GM21360 (cell line): ENCODE data around the gene KIF4A.
A peak's percentile ranks its signal among the peaks of the same experiment; 100 is the strongest.
"Not testable (repeated sequence)": the region's sequence is repeated elsewhere in the genome, so short reads cannot be mapped to it uniquely, and the experiment has no call there.

ENCODE experiments used
- ATAC-seq: cut with Tn5 transposase; IDR thresholded peaks from one replicate; pipeline ENCODE4 v1.9.1; 2021; ENCODE audit warnings: mild to moderate bottlenecking, moderate library complexity; ENCODE audit not compliant: unreplicated experiment

The KIF4A gene

DNA sequence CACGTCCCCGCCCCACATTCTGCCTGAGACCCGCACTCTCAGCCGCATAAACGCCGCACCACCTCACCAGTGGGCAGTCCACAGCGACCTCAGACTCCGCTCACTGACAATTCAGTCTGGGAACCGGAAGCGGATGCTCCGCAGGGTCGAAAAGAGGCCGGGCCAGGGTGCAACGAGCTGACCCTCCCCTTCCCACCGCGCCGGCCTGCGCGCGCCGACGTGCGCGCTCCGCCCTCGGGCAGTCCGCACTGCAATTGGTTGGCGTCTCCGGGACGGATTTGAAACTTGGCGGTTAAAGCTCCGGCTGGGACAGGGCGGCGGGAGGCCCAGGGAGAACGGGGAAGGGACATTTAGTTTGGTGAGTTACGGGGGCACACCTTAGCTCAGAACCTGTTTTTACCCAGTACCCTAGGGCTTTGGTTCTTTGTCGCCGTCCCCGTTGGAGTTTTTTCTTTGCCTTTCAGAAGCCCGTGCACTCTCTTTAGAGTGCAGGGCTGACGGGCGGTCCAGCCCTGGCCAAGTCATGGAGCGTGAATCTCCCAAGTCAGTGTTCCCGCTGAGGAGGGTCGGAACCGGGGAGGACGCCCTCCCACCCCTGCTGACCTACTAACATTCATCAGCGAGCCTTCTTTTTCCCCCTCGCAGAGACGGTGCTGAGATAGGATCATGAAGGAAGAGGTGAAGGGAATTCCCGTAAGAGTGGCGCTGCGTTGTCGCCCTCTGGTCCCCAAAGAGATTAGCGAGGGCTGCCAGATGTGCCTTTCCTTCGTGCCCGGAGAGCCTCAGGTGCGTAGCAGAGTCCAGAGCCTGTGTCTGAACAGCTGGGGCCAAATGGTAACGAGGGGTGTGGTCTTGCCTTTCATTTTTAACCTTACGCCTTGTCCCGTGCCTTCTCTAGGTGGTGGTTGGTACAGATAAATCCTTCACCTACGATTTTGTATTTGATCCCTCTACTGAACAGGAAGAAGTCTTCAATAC lies at the start of gene KIF4A, which contains the start of gene PDZD11:
Gene KIF4A (plus strand): TSS at position 312 of the 978 bp plus-strand sequence. CDS start 355 bp downstream, at position 667.
Gene PDZD11 (minus strand): TSS at position 135 of the 978 bp plus-strand sequence. CDS start 586 bp downstream, outside the sequence.
- ATAC-seq: peak; percentile 97

GRCh38 chrX:70240751-70241150 lies 49.2 kb upstream of the KIF4A start:
- ATAC-seq: no peak

DNA sequence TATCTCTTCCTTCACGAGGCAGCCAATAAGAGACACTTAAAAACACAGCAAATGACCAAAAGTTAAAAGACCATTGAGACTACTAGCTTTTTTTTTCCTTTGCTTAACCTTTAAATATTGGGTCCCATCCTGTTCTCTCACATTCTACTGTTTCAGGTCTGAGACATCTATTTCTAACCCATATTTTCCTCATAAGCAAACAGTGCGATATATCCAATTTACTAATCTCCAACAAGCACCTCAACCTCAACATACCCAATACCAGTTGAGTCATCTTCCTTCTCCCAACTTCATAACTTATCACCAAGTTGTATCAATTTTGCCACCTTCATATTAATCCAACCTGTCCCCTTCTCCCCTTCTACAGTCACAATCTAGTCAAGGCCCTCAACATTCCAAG lies 48.4 kb upstream of the KIF4A start:
- ATAC-seq: no peak

DNA sequence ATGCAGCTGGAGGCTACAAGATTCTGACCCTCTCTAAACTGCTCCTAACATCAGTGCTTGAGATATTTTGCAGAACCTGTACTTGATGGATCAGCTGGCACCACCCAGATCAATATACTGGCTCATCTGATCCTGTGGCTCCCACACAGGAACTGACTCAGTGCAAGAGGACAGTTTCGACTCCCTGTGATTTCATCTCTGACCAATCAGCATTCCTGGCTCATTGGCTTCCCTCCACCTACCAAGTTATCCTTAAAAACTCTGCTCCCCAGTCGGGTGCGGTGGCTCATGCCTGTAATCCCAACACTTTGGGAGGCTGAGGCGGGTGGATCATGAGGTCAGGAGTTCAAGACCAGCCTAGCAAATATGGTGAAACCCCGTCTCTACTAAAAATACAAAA lies 46.3 kb upstream of the KIF4A start:
- ATAC-seq: not testable (repeated sequence)

- no peak for ATAC-seq
These were observed 45.0 kb upstream of the KIF4A start for GRCh38 chrX:70244881-70245280.

- ATAC-seq: no peak
These were observed 42.7 kb upstream of the KIF4A start for GRCh38 chrX:70247252-70247651.

DNA sequence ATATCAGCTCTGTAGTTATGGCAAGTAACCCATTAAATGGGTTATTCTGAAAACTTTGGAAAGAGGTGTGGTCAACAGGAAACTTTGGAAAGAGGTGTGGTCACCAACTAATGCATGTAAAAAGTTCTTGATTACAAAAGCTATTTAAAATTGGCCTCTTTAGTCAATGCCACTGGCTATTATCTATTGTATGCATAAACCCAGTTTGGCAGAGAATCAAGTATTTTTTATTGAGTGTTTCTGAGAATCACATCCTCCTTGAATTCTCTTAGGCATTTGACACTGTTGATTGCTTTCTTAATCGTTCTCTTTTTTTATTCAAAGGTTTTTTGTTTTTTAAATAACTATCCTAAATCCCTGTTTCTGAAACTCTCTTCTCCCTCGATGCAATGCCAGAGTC lies 37.4 kb upstream of the KIF4A start:
- no peak for ATAC-seq

- no peak for ATAC-seq
These were observed 36.4 kb upstream of the KIF4A start for GRCh38 chrX:70253377-70254062.

DNA sequence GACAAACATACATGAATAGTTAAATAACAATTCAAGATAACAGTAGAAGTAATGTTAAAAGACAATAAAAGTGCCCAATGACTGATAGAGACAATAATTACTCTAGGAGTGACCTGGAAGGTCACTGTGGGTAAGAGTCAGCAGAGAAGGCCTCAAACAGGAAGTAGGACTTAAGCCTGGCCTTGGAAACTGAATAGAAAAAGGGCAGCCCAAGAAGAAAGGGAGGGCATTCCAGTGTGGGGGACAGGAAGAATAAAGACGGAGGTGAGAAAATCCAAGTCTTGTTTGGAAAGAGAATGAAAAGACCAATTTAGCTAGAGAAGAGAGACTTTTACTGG lies 35.9 kb upstream of the KIF4A start:
- ATAC-seq: no peak

- ATAC-seq: no peak
These were observed 35.0 kb upstream of the KIF4A start for GRCh38 chrX:70254909-70255308.

- no peak for ATAC-seq
These were observed 34.5 kb upstream of the KIF4A start for GRCh38 chrX:70255452-70255851.

GRCh38 chrX:70257423-70258288 lies 32.2 kb upstream of the KIF4A start:
- ATAC-seq: no peak

GRCh38 chrX:70260104-70260503 lies 29.8 kb upstream of the KIF4A start, which contains the start of gene P2RY4:
P2RY4 (minus strand) TSS chrX:70260204; CDS start chrX:70259624, 580 bp downstream.
- no peak for ATAC-seq

DNA sequence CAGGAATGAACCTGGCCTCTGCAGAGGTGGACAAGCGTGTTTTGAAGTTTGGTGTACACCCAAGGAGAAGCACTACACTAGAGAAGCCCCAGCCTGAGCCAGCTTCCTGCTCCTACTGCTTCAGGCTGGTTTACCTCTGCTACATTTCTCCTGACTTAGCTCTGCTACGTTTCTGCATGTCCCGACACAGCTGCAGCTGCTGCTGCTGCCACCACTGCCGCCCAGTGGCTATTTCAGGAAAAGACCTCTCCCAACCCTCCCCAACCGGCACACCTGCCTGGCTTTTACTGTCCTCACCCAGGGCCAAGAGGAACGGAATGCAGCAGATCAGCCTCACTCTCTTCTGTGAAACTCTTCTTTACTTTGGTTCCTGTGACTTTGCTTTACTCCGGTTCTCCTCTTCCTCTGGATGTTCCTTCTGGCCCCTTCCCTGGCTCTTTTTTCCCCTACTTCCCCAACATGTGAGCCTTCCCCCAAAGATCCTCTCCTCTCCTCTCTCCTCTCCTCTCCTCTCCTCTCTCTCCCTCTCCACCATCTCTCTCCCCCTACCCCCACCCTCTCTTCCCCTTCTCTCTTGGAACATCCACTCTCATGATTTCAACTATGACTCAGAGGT lies 26.8 kb upstream of the KIF4A start:
- ATAC-seq: no peak

- ATAC-seq: no peak
These were observed 25.1 kb upstream of the KIF4A start for GRCh38 chrX:70264784-70265183.

GRCh38 chrX:70268034-70268433 lies 21.9 kb upstream of the KIF4A start, which contains the start of gene ARR3:
ARR3 (plus strand) TSS chrX:70268334; CDS start chrX:70269386, 1,052 bp downstream.
- ATAC-seq: no peak

- not testable (repeated sequence) for ATAC-seq
These were observed 15.9 kb upstream of the KIF4A start for GRCh38 chrX:70274029-70274428.

- ATAC-seq: no peak
These were observed 10.8 kb upstream of the KIF4A start for GRCh38 chrX:70279081-70279480.

DNA sequence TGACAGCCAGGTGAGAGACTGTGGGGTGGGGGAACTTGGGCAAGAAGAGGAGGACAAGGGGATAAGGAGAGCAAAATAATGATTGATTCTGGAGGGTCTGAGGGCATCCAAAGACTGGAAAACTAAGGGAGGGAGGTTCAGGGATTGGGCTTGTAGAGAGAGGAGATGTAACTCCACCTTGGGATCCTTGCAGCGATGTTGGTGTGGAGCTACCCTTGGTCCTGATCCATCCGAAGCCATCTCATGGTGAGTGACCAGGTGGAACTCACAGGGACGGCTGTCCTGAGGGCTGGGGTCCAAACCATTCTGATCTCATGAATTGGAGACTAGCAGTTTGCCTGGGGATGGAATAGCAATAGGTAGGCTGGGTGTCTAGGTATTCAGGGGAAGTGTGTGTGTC lies 9.3 kb upstream of the KIF4A start:
- no peak for ATAC-seq

DNA sequence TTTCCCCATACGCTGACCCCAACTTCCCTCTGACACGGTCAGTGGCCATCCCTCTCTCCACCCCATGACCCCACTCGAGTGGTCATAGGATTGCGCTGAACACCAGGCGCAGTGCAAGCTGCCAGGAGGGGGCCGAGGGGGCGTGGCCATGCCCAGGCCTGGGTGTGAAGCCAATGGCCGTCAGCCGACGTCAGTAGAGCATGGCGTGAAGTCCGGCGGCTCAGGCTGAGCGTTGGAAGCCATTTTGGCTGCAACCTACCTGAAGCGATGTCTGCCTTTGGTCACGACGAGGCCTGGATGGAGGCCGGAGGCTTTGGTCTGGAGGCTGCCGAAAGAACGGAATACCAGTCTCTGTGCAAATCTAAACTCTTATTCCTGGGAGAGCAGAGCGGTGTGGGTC lies 8.0 kb upstream of the KIF4A start, which contains the start of gene RAB41:
Gene RAB41 (plus strand): TSS at position 222 of the 400 bp plus-strand sequence. CDS start 46 bp downstream, at position 268.
- ATAC-seq: no peak
